ENCODE measurements around the gene OR4D11. TPM values are rescaled to one million over a fixed set of nuclear protein-coding genes. Genes with fewer than 3 reads are reported as not detected.

The OR4D11 gene
- total and polyA plus RNA-seq, 9 of the 15 experiments (the other 6 are each of a cell fraction or from before 2014, with no cell fraction given) = not detected

DNA sequence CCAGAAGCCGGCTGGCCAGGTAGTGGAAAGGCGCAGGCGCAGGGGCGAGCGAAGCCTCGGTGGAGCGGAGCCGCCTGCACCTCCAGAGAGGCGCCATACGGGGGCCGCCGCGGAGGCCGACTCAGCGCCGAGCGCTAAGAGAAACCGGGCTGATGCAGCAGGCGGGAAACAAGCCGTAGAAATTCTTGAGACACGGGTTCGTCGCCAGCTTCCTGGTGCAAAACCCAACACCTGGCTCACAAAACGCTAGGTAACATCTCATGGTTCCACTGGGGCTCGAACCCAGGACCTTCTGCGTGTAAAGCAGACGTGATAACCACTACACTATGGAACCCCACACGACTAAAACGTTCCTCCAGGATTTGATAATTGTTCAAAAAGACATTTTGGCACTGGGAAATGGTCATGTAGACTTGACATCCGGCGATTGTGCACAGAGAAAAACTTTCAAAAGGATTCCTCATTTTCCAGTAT lies 47.0 kb downstream of the OR4D11 start (continued):
- TF ChIP-seq, protein P1, sequence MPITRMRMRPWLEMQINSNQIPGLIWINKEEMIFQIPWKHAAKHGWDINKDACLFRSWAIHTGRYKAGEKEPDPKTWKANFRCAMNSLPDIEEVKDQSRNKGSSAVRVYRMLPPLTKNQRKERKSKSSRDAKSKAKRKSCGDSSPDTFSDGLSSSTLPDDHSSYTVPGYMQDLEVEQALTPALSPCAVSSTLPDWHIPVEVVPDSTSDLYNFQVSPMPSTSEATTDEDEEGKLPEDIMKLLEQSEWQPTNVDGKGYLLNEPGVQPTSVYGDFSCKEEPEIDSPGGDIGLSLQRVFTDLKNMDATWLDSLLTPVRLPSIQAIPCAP (CRISPR knock-in tag; IDR thresholded peaks at IDR 0.05; ENCODE audit: borderline replicate concordance) = peak; percentile 58; the same call in 1 of the 2 replicates
- TF ChIP-seq NUFIP1 (IDR thresholded peaks at IDR 0.05; ENCODE audit: partially characterized antibody) (no peak), FOS (IDR thresholded peaks at IDR 0.05; ENCODE audit: extremely low read depth, insufficient read length) (no peak), XRCC5 (IDR thresholded peaks at IDR 0.05; ENCODE audit: low read depth, low read length) (peak; percentile 86), ETS2 (tag; IDR thresholded peaks at IDR 0.05; ENCODE audit: borderline replicate concordance, poor library complexity, severe bottlenecking) (peak; percentile 34), RBM25 (IDR thresholded peaks at IDR 0.05; ENCODE audit: low read depth, low read length, severe bottlenecking) (no peak), DACH1 (IDR thresholded peaks at IDR 0.05; ENCODE audit: partially characterized antibody) (no peak), ZFX (CRISPR knock-in tag; IDR thresholded peaks at IDR 0.05) (peak; percentile 76), SRSF9 (IDR thresholded peaks at IDR 0.05; ENCODE audit: borderline replicate concordance, low read depth, low read length) (no peak), ARID2 (IDR thresholded peaks at IDR 0.05) (no peak), ZBTB17 (CRISPR knock-in tag; IDR thresholded peaks at IDR 0.05) (no peak; the same call in 1 of the 2 replicates), ETV5 (CRISPR knock-in tag; IDR thresholded peaks at IDR 0.05; ENCODE audit: low read depth) (no peak; the same call in 1 of the 2 replicates), KAT7 (CRISPR knock-in tag; IDR thresholded peaks at IDR 0.05; ENCODE audit: borderline replicate concordance) (0 out of 2 replicates have a peak, but pooled peaks have one; percentile 29), CEBPB (tag; IDR thresholded peaks at IDR 0.05) (no peak), SRSF7 (optimal IDR thresholded peaks at IDR 0.05; ENCODE audit: low read depth, low read length) (no peak), RBM39 (optimal IDR thresholded peaks at IDR 0.05; ENCODE audit: low read depth, low read length) (no peak), HDAC3 (IDR thresholded peaks at IDR 0.05; ENCODE audit: borderline replicate concordance, partially characterized antibody) (peak; percentile 42), ZNF217 (CRISPR knock-in tag; IDR thresholded peaks at IDR 0.05) (no peak), NCOA6 (IDR thresholded peaks at IDR 0.05) (no peak), TCFL5 (CRISPR knock-in tag; conservative IDR thresholded peaks at IDR 0.05) (no peak), POLR2AphosphoS2 (IDR thresholded peaks at IDR 0.05; ENCODE audit: low read length) (peak; percentile 90; the same call in 1 of the 2 replicates)
- TF ChIP-seq, protein P2, sequence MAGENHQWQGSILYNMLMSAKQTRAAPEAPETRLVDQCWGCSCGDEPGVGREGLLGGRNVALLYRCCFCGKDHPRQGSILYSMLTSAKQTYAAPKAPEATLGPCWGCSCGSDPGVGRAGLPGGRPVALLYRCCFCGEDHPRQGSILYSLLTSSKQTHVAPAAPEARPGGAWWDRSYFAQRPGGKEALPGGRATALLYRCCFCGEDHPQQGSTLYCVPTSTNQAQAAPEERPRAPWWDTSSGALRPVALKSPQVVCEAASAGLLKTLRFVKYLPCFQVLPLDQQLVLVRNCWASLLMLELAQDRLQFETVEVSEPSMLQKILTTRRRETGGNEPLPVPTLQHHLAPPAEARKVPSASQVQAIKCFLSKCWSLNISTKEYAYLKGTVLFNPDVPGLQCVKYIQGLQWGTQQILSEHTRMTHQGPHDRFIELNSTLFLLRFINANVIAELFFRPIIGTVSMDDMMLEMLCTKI (IDR thresholded peaks at IDR 0.05; ENCODE audit: partially characterized antibody) = no peak
- TF ChIP-seq, protein P3, sequence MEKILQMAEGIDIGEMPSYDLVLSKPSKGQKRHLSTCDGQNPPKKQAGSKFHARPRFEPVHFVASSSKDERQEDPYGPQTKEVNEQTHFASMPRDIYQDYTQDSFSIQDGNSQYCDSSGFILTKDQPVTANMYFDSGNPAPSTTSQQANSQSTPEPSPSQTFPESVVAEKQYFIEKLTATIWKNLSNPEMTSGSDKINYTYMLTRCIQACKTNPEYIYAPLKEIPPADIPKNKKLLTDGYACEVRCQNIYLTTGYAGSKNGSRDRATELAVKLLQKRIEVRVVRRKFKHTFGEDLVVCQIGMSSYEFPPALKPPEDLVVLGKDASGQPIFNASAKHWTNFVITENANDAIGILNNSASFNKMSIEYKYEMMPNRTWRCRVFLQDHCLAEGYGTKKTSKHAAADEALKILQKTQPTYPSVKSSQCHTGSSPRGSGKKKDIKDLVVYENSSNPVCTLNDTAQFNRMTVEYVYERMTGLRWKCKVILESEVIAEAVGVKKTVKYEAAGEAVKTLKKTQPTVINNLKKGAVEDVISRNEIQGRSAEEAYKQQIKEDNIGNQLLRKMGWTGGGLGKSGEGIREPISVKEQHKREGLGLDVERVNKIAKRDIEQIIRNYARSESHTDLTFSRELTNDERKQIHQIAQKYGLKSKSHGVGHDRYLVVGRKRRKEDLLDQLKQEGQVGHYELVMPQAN (IDR thresholded peaks at IDR 0.05; ENCODE audit: borderline replicate concordance) = no peak
- TF ChIP-seq, protein P4, sequence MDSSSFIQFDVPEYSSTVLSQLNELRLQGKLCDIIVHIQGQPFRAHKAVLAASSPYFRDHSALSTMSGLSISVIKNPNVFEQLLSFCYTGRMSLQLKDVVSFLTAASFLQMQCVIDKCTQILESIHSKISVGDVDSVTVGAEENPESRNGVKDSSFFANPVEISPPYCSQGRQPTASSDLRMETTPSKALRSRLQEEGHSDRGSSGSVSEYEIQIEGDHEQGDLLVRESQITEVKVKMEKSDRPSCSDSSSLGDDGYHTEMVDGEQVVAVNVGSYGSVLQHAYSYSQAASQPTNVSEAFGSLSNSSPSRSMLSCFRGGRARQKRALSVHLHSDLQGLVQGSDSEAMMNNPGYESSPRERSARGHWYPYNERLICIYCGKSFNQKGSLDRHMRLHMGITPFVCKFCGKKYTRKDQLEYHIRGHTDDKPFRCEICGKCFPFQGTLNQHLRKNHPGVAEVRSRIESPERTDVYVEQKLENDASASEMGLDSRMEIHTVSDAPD (CRISPR knock-in tag; IDR thresholded peaks at IDR 0.05) = no peak

Measured in K562 (cell line).